HepG2 (cell line): ENCODE measurements around the gene PYGL. TPM values are rescaled to one million over a fixed set of nuclear protein-coding genes. Genes with fewer than 3 reads are reported as not detected.
A peak's percentile ranks its signal among the peaks of the same experiment; 100 is the strongest.

Experiments used
- ATAC-seq: fragments of 200-7000 bp; cut with Tn5 transposase; 3 replicates; pipeline ENCODE4 v1.9.1; 2020; ENCODE audit warnings: mild to moderate bottlenecking, moderate library complexity
- BruUV-seq: library from RNA; stranded (reverse); fragments of 400-500 nt; replicated peaks from 2 replicates; lab custom pipeline; 2021; lab: Mats Ljungman, UMichigan
- CTCF ChIA-PET: fragments of 300-600 bp; formaldehyde crosslinking; extraction: SDS; loops from one replicate; lab custom pipeline; 2021; ENCODE audit warnings: low total read pairs, inconsistent platforms, low intra/inter-chr PET ratio; lab: Yijun Ruan, JAX
- POLR2A ChIA-PET: fragments of 350-600 bp; sonication (Branson Sonifier 250); formaldehyde crosslinking; loops from one replicate; lab custom pipeline; 2020; ENCODE audit warnings: antibody characterized with exemption, inconsistent platforms; lab: Yijun Ruan, JAX
- DNase-seq: peaks from one replicate; pipeline ENCODE4 v3.0.0-alpha.2; 2015; ENCODE audit warnings: low spot score
- FAIRE-seq: peaks from 3 replicates; lab custom pipeline; 2011; peaks lifted over from hg19 to GRCh38; lab: Jason Lieb, UNC
- H2AFZ ChIP-seq: one replicate; pipeline ENCODE4 v1.6.1; 2011; ENCODE audit warnings: low read length, inconsistent platforms
- H3K27ac ChIP-seq: fragments of 300-600 bp; 3 replicates; pipeline ENCODE4 v1.8.0; 2011; ENCODE audit warnings: mixed run types, mild to moderate bottlenecking, mixed read lengths, low read length, inconsistent platforms; ENCODE audit not compliant: insufficient read depth; ENCODE audit errors: extremely low read length
- H3K27me3 ChIP-seq, 2 experiments: fragments of 200-600 bp in 1 of 2; 2 replicates in 1 of 2; 3 replicates in 1 of 2; pipeline versions ENCODE4 v1.6.0 to v1.8.0; 2011; ENCODE audit warnings: low read length in 2 of 2, mild to moderate bottlenecking in 2 of 2, moderate library complexity in 2 of 2, inconsistent platforms in 1 of 2; ENCODE audit not compliant: insufficient read depth in 2 of 2, control insufficient read depth in 1 of 2
- H3K36me3 ChIP-seq, 2 experiments: fragments of 200-600 bp in 1 of 2; replicated peaks in 1 of 2; 2 replicates in 1 of 2; 3 replicates in 1 of 2; pipeline versions ENCODE4 v1.5.1 to v1.8.0; 2011; ENCODE audit warnings: low read length in 2 of 2, inconsistent platforms in 1 of 2; ENCODE audit not compliant: insufficient read depth in 2 of 2, control insufficient read depth in 1 of 2
- H3K4me1 ChIP-seq: 2 replicates; pipeline ENCODE4 v1.5.1; 2012; ENCODE audit warnings: low read length, inconsistent platforms; ENCODE audit not compliant: insufficient read depth
- H3K4me2 ChIP-seq: 2 replicates; pipeline ENCODE4 v1.6.0; 2011; ENCODE audit warnings: low read depth, low read length, inconsistent platforms
- H3K4me3 ChIP-seq, 3 experiments: fragments of 200-600 bp in 1 of 3; sonication (generic), shearing (Covaris generic) in 1 of 3; replicated peaks in 1 of 3; 2 replicates each; pipeline ENCODE4 v1.5.1; 2011 to 2016; ENCODE audit warnings: low read length in 3 of 3, inconsistent platforms in 2 of 3, low read depth in 2 of 3, mild to moderate bottlenecking in 2 of 3, control low read depth in 1 of 3, mixed read lengths in 1 of 3; ENCODE audit not compliant: insufficient read depth in 1 of 3
- H3K79me2 ChIP-seq: one replicate; pipeline ENCODE4 v1.6.1; 2011; ENCODE audit warnings: low read length, inconsistent platforms; ENCODE audit not compliant: insufficient read depth
- H3K9ac ChIP-seq: 2 replicates; pipeline ENCODE4 v1.6.0; 2011; ENCODE audit warnings: mild to moderate bottlenecking, low read depth, low read length, inconsistent platforms; ENCODE audit not compliant: insufficient read depth
- H3K9me3 ChIP-seq: 2 replicates; pipeline ENCODE4 v1.5.1; 2012; ENCODE audit warnings: mild to moderate bottlenecking, low read length
- H4K20me1 ChIP-seq: 2 replicates; pipeline ENCODE4 v1.6.0; 2011; ENCODE audit warnings: inconsistent platforms, mild to moderate bottlenecking, low read length, moderate library complexity; ENCODE audit not compliant: insufficient read depth
- CEBPB ChIP-seq: IDR thresholded peaks from 2 replicates; pipeline ENCODE4 v1.6.1; 2011; ENCODE audit warnings: low read depth, low read length, improper control_type of control experiment, borderline replicate concordance
- CEBPG ChIP-seq: IDR thresholded peaks from 2 replicates; pipeline ENCODE4 v1.6.1; 2016
- CHD4 ChIP-seq: fragments of 200-600 bp; sonication (generic); IDR thresholded peaks from 2 replicates; pipeline ENCODE4 v1.7.0; 2017; ENCODE audit warnings: mild to moderate bottlenecking, low read length, borderline replicate concordance
- HNRNPL ChIP-seq: fragments of 200-400 bp; formaldehyde crosslinking; IDR thresholded peaks from 2 replicates; pipeline ENCODE4 v1.6.1; 2017; ENCODE audit warnings: mild to moderate bottlenecking, low read depth, low read length
- HOXA3 ChIP-seq: sonication (generic); formaldehyde crosslinking; IDR thresholded peaks from 2 replicates; pipeline ENCODE4 v1.5.0; 2020; ENCODE audit warnings: missing genetic modification reagents
- JUNB ChIP-seq: sonication (generic); formaldehyde crosslinking; IDR thresholded peaks from 2 replicates; pipeline ENCODE4 v1.8.0; 2022; ENCODE audit warnings: missing genetic modification reagents, mild to moderate bottlenecking, borderline replicate concordance
- MLLT10 ChIP-seq: sonication (generic); formaldehyde crosslinking; IDR thresholded peaks from 2 replicates; pipeline ENCODE4 v1.4.0; 2020; ENCODE audit warnings: missing genetic modification reagents
- SRSF1 ChIP-seq: fragments of 200-400 bp; formaldehyde crosslinking; optimal IDR thresholded peaks from 2 replicates; pipeline ENCODE3; 2017; ENCODE audit warnings: mild to moderate bottlenecking, low read depth, low read length, moderate library complexity
- ZFAT ChIP-seq: sonication (generic); formaldehyde crosslinking; conservative IDR thresholded peaks from 2 replicates; pipeline ENCODE4 v1.8.1; 2023; ENCODE audit warnings: missing genetic modification reagents, inconsistent platforms
- ZNF367 ChIP-seq: sonication (generic); formaldehyde crosslinking; IDR thresholded peaks from 2 replicates; pipeline ENCODE4 v1.4.0; 2020; ENCODE audit warnings: missing genetic modification reagents, borderline replicate concordance
- ZNF558 ChIP-seq: sonication (generic); formaldehyde crosslinking; IDR thresholded peaks from 2 replicates; pipeline ENCODE4 v1.9.0; 2022; ENCODE audit warnings: mild to moderate bottlenecking, missing genetic modification reagents, borderline replicate concordance
- WGBS: methylation state at CpG from one replicate; pipeline ENCODE4 v1.1.6; 2017; ENCODE audit warnings: low lambda C conversion rate; 5-methylcytosine and 5-hydroxymethylcytosine counted together
- in situ Hi-C: cut with HindIII; loops from 2 replicates; pipeline ENCODE4 v1.10.0; 2017; ENCODE audit warnings: low pct_unique_long_range_greater_than_20kb; ENCODE audit not compliant: extremely low pct_ligation_motif_present
- intact Hi-C: fragments of 100-400 bp; cut with micrococcal nuclease; formaldehyde crosslinking; loops from one replicate; pipeline ENCODE4 v1.10.0; 2022; ENCODE audit not compliant: unreplicated experiment
- polyA plus RNA-seq, 8 experiments: library from polyadenylated mRNA; depleted of rRNA in 3 of 8; stranded (reverse) in 7 of 8; unstranded in 1 of 8; fragments of >200 nt; fragmentation: Illumina TruSeq in 4 of 8; extraction: Trizol in 4 of 8; gene quantifications; 2 replicates each; pipeline versions ENCODE4 v1.2.1 to v1.2.3, GENCODE V29; 2011 to 2016; ENCODE audit warnings: low read depth in 4 of 8, missing spikeins in 1 of 8, mixed read lengths in 1 of 8; ENCODE audit not compliant: insufficient read depth in 1 of 8
- total RNA-seq, 5 experiments: library from RNA; depleted of rRNA; stranded (reverse); fragments of >200 nt; fragmentation: Illumina TruSeq; extraction: Trizol; gene quantifications; 2 replicates each; pipeline ENCODE4 v1.2.3, GENCODE V29; 2016; ENCODE audit warnings: low read depth in 1 of 5
- TF ChIP-seq, protein P1 (sequence below): sonication (generic); formaldehyde crosslinking; IDR thresholded peaks from 2 replicates; pipeline ENCODE4 v1.5.0; 2020; ENCODE audit warnings: mild to moderate bottlenecking, missing genetic modification reagents, borderline replicate concordance
- TF ChIP-seq, protein P2 (sequence below): sonication (generic); formaldehyde crosslinking; IDR thresholded peaks from 2 replicates; pipeline ENCODE4 v1.5.1; 2020; ENCODE audit warnings: mild to moderate bottlenecking, missing genetic modification reagents, borderline replicate concordance
- TF ChIP-seq, protein P3 (sequence below): sonication (generic); formaldehyde crosslinking; IDR thresholded peaks from 2 replicates; pipeline ENCODE4 v1.4.0; 2020; ENCODE audit warnings: missing genetic modification reagents, mild to moderate bottlenecking, borderline replicate concordance

Gene PYGL
- total and polyA plus RNA-seq, 2 of the 13 experiments (the other 11 are each of a cell fraction or from before 2014, with no cell fraction given) = 98.4 to 110 TPM

DNA sequence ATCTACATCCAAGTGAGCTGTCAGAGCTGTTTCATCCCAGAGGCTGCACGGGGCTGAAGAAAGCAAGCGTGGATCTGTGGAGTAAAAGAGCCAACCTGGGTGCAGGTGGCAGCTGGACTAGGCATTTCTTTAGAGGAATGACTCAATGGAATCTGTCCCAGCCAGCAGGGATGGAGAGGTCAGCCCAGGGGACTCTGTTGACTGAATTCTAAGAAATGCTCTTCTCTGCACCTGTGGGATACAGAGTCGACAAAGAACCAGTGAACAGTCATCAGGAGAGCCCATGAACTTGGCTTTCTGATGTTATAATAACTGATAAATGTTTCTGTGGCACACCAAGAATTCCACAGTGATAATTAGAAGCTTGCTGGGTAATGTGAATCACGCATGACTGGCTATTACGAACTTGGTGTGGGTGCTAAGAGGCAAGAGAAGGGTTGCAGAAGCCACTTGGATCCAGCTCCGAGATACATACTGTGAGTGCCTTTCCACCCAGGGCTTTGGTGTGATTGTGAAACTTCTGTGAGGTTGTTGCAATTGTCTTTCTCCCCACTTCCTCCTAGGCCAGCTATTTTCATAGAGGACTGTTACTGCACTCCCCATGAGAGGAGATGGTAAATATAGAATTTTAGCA is 16.2 kb downstream of the PYGL start:
- Histone ChIP-seq H4K20me1 (no peaks in the 10 kb centered on the region), H3K4me3 (no peak overlapping the region), H3K27me3 (no peaks in the 10 kb centered on the region), H3K4me1 (peaks cover 18% of the 10 kb centered on the region), H3K36me3 (peaks cover 24 to 52% of the 10 kb centered on the region in 2 experiments), H3K27ac (no peak overlapping the region), H3K9me3 (no peaks in the 10 kb centered on the region), H3K79me2 (no peaks in the 10 kb centered on the region), H3K4me2 (no peak overlapping the region), H3K9ac (no peak overlapping the region), H2AFZ (no peak overlapping the region)
- FAIRE-seq = no peak
- in situ Hi-C loops (no loop called here), intact Hi-C loops (no loop called here)
- DNase-seq = no peak
- CTCF ChIA-PET = no interaction called here
- WGBS = 95% methylated on average over 6 of the region's 6 CpGs
- no TSS peak for BruUV-seq
- TF ChIP-seq CEBPG = peak; percentile 45
- no peak for TF ChIP-seq CHD4
- peak; percentile 86 for TF ChIP-seq CEBPB
- POLR2A ChIA-PET = interaction anchor here (1.8 kb wide), 1 partner anchor 16 kb away, joined by 6 read pairs; the partner anchor contains the start of gene PYGL
- no peak for ATAC-seq

DNA sequence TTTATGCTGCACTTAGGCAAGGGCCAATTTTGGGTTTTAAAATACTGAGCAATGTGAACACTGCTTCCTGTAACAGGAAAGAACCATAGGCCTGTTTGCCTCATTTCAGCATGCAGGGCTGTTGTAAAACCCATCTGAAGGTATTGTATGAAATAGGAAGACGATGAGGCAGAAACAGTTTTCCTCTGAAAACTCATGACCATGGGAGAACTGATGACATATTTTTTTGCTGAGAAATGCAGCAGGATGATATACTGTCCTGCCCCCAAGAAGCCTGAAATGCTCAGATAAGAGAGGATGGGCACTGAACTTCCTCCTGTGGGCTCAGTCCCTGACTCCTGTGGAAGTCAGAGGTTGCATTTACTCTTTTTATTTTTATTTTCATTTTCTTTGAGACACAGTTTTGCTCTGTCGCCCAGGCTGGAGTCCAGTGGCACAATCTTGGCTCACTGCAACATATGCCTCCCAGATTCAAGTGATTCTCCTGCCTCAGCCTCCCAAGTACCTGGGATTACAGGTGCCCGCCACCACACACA is 17.4 kb downstream of the PYGL start:
- Histone ChIP-seq H3K9me3 (no peaks in the 10 kb centered on the region), H3K36me3 (peaks cover 27 to 50% of the 10 kb centered on the region in 2 experiments), H2AFZ (no peak overlapping the region), H3K79me2 (no peaks in the 10 kb centered on the region), H3K27ac (no peak overlapping the region), H3K9ac (no peak overlapping the region), H3K4me1 (peaks cover 21% of the 10 kb centered on the region), H3K4me2 (no peak overlapping the region), H4K20me1 (no peaks in the 10 kb centered on the region), H3K4me3 (no peak overlapping the region), H3K27me3 (no peaks in the 10 kb centered on the region)
- ATAC-seq (no peak), DNase-seq (no peak), FAIRE-seq (no peak)
- ChIA-PET CTCF (no interaction called here), POLR2A (no interaction called here)
- 100% methylated on average over 3 of the region's 3 CpGs for WGBS
- in situ Hi-C loops (no loop called here), intact Hi-C loops (no loop called here)
- BruUV-seq = TSS peak; percentile 15
- TF ChIP-seq HNRNPL = no peak
- TF ChIP-seq HOXA3 (CRISPR knock-in tag) = no peak
- TF ChIP-seq ZNF367 (CRISPR knock-in tag) = no peak
- TF ChIP-seq, protein P1, sequence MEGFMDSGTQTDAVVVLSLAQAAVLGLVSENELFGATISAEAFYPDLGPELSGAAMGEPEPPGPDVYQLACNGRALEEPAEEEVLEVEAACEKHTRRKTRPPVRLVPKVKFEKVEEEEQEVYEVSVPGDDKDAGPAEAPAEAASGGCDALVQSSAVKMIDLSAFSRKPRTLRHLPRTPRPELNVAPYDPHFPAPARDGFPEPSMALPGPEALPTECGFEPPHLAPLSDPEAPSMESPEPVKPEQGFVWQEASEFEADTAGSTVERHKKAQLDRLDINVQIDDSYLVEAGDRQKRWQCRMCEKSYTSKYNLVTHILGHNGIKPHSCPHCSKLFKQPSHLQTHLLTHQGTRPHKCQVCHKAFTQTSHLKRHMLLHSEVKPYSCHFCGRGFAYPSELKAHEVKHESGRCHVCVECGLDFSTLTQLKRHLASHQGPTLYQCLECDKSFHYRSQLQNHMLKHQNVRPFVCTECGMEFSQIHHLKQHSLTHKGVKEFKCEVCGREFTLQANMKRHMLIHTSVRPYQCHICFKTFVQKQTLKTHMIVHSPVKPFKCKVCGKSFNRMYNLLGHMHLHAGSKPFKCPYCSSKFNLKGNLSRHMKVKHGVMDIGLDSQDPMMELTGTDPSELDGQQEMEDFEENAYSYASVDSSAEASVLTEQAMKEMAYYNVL = no peak
- TF ChIP-seq ZNF558 (CRISPR knock-in tag) = no peak
- no peak for TF ChIP-seq MLLT10 (CRISPR knock-in tag)
- no peak for TF ChIP-seq SRSF1
- TF ChIP-seq, protein P2, sequence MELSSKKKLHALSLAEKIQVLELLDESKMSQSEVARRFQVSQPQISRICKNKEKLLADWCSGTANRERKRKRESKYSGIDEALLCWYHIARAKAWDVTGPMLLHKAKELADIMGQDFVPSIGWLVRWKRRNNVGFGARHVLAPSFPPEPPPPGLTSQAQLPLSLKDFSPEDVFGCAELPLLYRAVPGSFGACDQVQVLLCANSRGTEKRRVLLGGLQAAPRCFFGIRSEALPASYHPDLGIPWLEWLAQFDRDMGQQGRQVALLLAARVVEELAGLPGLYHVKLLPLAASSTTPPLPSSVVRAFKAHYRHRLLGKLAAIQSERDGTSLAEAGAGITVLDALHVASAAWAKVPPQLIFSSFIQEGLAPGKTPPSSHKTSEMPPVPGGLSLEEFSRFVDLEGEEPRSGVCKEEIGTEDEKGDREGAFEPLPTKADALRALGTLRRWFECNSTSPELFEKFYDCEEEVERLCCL (CRISPR knock-in tag) = no peak
- no peak for TF ChIP-seq JUNB
- TF ChIP-seq ZFAT (CRISPR knock-in tag) = no peak
- TF ChIP-seq, protein P3, sequence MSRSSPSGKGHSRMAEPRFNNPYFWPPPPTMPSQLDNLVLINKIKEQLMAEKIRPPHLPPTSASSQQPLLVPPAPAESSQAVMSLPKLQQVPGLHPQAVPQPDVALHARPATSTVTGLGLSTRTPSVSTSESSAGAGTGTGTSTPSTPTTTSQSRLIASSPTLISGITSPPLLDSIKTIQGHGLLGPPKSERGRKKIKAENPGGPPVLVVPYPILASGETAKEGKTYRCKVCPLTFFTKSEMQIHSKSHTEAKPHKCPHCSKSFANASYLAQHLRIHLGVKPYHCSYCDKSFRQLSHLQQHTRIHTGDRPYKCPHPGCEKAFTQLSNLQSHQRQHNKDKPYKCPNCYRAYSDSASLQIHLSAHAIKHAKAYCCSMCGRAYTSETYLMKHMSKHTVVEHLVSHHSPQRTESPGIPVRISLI (CRISPR knock-in tag) = no peak
